GM19324 (cell line): ENCODE measurements around the gene GAREM1.
"Not testable (repeated sequence)": the region's sequence is repeated elsewhere in the genome, so short reads cannot be mapped to it uniquely, and the experiment has no call there.

Experiments used
- ATAC-seq: cut with Tn5 transposase; IDR thresholded peaks from one replicate; pipeline ENCODE4 v1.9.1; 2021; ENCODE audit warnings: mild to moderate bottlenecking, moderate library complexity; ENCODE audit not compliant: unreplicated experiment, low FRiP score

GAREM1 gene

DNA sequence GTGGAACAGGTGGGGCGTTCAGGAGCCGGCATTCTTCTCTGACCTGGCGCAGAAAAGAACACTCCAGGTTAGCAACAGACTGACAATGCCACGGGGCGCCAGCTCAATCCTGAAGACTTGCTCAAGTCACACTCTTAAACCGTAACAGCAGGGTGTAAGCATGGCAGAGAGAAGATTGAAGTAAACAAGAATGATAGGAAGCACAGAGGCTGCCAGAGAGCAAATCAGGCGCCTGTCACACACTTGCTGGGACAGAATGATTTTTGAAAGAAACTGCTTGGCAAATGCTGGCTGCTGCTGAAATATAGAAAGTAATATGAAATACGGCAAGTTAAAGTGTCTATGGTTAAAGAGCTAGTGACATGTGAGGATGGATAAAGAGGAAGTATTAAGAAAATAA is 200.3 kb downstream of the GAREM1 start:
- ATAC-seq = no peak

DNA sequence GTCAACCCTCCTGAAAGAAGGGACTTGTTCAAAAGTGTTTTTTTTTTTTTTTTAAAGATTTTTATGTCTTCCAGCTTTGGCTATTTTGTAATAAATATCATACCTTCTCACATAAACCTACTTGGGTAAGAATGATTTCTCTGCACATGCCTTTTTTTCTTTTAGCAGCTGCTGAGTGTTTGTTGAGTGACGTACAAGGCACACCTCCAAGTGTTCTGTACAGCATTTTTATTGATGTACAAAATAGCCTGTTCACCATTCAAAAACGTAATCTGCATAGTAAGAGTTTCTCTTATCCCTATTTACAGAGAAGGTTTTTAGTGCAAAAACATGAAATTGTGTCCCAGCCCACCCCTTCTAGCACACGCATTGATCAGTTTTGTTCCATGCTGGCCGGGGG is 203.2 kb downstream of the GAREM1 start:
- ATAC-seq = no peak

DNA sequence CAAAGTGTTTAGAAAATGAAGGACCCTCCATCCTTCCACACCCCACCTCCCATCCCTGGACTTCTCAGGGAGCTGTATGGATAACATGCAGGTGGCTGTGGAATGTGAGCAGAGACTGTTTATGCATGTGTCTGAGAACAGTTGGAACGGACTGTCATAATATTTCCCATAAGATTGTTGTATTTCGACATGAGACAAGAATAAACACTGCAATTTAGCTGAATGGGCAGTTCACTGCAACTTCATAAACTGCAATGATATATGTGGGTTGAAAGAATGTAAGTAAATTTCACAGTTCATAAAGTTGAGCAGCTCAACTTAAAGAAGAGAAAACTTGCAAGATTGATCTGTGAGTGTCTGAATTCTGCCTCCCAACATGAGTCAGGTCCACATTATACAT is 206.3 kb downstream of the GAREM1 start:
- no peak for ATAC-seq

DNA sequence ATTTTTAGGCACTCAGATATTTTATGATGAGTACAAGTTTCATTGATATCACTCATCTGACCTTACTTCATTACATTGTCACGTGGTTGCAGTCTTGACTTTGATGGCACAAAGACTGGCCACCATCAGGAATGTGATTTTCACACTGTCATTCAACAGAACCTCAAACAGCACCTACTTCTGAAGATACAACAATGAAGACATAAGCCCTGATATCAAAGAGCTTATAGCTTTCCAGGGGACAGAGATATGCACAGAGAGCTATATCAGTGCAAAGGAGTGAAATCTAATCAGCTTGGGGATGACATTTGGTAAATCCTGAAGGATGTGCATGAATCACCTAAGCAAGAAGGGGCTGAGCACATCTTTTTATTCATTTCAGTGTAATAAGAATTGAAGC is 208.6 kb downstream of the GAREM1 start:
- no peak for ATAC-seq

DNA sequence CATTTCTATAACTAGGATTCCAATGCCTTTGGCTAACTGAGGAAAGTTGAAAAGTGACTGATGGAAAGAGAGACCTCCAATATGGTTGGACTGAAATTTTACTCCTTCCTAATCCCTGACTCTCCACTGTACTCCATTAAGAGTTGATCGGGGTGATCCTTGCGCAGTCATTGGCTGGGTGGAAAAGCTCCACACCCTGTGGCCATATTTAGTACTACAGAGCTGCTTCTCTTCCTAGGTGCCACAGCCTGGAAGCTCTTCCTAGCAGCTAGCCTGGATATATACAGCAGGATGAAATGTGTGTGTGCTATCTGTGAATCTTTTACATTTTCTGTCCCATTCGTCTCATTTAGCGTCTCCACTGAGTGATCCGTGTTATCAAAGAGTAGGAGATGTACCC is 209.7 kb downstream of the GAREM1 start:
- ATAC-seq = no peak

DNA sequence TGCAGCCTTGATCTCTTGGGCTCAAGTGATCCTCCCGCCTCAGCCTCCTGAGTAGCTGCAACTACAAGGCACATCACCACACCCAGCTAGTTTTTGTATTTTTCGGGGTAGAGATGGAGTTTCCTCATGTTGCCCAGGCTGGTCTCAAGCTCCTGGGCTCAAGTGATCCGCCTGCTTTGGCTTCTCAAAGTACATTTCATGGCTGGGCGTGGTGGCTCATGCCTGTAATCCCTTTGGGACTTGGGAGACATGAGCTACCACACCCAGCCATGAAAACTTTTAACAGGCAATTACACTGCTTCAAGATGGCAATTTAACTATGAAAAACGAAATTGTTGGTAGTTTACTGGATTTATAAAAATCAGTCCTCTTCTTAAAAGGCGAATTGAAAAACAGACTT is 211.1 kb downstream of the GAREM1 start:
- no peak for ATAC-seq

DNA sequence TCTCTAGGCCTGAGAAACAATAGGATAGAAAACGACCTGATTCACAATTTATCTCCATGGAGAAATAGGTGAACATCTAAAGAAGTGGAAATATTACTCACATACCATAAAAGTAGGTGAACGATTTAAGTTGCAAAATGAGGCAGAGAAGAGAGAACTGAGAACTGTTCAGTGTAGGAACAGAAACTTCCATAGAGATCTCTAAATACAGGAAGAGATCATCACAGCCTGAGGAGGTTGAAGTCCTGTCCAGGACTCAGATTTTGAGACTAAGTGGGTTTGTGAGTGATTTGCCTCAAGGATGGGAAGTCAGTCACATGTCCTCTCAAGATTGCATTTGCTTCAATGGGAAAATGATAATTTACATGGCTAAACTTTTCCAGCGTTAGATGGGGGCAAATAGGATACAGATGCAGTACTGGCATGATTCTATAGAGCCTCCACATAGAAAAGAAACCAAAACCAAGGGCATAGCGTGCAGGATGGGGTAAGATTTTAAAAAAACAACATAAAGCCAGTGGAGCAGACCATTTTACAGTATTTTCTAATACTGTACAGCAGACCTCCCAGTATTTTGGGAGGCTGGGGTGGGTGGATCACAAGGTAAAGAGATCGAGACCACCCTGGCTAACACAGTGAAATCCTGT is 212.0 kb downstream of the GAREM1 start:
- peak; percentile 45 for ATAC-seq

DNA sequence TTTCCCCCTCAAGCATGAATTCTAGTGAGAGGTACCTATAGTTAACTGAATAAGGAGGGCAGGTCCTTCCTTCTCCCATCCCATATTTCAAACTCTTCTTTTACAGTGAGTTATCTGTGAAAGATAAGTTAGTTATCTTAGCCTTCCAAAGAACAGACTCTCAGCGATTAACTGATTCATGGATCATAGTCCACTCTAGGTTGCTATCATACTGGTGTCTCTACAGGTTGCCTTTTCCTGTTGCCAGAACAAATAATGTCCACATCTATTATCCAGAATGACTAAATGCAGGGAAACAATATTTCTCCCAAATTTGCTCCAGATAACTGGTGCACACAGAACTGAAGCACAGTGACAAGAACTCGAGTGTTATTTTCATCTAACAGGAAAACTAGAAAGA is 212.5 kb downstream of the GAREM1 start:
- ATAC-seq = no peak

DNA sequence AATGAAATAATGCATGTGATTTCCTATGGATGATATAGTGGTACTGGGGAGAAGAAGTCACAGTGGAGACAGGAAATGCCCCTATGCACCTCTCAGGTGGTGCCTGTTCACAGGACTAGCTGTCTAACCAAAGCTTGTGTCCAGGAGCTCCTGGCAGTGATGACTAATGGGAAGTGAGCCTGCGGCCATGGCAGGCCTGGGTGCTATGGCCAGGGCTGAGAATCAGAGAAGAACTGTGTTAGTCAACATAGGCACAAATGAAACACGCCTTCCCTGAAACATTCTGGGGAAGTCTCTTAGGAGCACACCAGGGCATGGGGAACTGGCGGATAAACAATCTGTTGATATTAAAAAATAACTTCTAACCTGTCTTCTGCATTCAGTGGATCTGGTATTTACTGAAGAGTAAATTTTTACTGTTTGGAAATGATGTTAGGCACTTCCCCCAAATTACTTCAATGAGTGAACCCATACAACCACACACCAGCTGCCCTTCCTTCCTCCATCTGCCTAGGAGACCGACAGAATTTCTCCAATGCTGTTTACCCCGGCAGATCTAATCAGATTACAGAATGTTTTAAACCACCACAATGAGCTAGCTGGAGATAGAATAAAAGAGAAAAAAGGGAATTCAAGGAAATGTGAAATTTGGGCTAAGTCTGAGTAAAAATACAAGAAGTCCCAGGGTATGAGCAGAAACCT is 213.4 kb downstream of the GAREM1 start:
- ATAC-seq = no peak

DNA sequence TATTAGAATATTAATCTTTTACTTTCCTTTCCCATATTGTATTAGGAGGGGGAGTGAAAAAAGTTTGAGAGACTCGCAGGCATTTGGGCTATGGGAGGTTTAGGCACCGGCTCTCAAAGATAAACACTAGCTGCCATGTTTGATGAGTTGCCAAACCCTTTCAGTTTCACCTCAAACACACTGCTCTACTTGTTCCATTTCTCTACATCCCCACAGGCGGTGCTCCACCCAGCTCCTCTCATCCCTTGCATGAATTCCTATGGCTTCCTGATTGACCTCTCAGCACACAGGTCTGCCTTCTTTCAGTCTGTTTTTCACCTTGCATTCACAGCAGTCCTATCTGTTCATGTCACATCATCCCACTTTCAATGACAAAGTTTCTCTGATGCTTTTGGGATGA is 215.1 kb downstream of the GAREM1 start:
- ATAC-seq = no peak

DNA sequence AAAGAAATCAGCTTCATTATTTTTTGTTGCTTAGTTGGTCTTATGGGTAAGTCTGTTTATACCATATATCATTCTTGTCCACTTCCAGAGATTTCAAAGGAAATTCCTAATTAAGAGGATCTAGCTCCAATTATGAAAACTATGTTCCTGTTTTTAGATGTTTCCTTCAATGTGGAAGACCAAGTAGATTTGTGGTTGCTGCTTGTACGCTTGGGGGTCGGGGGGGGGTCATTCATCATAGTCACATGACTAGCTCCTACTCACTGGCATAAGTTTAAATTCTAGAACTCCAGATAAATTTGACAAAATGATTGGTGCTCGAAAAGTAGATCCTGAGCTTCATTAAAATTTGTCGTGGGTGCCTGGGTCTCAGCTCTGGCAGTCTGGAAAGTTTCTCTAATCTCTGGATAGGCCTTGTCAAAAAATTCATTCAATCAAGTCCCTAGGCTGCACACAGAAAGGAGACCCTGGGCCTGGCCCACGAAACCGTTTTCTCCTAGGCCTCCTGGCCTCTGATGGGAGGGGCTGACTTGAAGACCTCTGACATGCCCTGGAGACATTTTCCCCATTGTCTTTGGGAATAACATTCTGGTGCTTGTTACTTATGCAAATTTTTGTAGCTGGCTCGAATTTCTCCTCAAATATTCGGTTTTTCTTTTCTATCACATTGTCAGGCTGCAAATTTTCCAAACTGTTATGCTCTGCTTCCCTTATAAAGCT is 218.4 kb downstream of the GAREM1 start:
- no peak for ATAC-seq

DNA sequence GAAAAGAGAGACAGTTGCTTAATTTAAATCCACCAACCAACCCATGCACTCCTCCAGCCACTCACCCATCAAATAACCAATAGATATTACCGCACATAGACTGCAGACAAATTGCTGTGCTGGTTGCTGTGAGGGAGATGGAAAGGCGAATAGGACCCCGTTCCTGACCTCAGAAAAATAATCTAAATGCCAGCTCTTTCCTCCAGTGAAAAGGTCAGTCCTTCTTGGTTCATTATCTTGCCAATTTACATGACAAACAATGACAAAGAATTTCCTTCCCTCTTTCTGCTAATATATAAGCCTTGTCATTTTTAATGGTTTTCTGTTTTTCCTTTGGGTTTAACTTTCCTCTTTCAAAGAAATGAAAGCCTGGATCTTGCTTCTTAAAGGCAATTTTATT is 219.2 kb downstream of the GAREM1 start:
- ATAC-seq = no peak

DNA sequence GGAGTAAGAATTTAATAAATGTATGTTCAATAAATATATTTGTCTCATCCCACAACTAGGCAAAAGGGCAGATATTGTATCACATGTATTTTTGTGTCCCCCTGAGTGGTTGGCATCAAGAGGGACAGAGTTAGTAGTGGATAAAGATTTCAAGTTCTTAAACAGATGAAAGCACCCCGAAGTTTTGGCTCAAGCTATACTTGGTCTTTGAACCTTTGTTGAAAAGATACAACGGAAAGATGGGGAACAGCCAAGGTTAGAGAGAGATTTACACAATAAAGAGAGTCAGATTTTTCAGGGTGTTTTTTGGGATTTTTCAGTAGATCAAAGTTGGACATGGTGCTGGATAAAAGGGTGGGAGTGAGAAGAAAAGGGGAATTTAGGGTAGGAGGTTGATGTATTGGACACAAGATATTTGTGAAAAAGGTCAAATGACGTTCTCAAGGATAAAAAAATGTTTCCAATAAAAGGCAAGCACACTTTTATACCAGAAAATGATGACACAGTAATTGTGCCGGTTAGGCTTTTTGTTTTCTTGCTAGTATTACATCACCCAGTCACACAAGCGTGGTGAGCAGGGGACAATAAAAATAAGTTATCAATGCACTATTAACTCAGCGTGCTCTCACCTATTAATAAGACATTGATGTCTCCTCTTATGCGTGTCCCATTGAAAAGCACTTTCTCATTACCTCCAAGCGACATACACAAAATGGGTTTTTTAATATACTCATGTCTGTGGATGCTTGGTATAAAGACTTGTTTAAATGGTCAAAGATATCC is 221.3 kb downstream of the GAREM1 start:
- no peak for ATAC-seq

DNA sequence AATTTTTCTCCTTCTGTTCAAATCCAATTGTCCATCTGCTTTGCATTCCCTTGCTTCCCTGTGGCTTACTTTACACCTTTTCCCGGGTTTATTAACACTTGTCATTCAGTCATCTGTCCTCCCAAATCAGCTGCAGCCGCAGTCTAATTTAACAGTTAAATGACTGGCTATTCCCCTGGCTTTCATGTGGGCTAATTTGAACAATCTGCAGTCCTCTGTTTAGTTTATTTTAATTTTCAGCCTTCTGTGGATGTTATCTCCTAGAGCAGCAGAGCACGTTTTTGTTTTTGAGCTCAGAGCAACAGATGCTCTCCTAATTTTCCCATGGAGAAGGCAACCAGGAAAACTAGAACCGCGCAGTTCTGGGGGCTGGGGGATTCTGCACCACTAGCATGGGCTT is 225.8 kb downstream of the GAREM1 start:
- ATAC-seq = no peak

DNA sequence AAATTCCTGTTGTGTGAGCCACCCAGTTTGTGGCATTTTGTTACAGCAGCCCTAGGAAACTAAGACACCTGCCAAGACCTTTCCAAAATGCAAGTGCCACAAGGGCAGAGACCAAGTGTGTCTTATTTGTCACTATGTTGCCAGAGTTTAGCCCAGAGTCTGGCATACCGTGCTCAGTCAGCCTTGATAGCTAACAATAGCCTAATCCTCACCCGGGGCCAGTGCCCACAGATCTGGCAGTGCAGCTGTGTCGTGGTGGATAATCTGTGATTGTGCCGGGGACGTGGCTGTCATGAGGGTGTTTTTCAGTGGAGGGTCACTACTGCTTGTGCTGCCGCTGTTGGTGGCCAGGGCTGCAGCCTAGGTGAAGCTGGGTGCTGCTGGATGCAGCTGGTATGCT is 227.3 kb downstream of the GAREM1 start:
- ATAC-seq = no peak

DNA sequence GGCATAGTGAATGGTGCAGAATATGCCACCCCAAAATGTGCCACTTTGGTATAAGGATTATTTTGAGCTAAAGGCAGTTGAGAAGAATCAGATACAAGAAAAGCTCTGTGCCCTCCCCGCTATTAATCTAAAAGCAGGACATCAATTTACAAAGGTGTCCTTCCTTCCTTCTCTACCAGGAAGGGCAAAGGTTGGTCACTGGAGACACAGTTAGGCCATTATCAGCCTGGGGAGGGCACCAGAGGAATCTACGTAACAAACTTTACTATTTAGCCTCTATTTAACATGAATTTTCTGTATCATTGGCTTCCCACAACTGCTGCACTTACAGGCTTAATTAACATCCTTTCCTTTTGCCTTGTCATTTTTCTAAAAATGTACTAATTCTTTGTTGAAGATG is 228.3 kb downstream of the GAREM1 start:
- ATAC-seq = no peak

DNA sequence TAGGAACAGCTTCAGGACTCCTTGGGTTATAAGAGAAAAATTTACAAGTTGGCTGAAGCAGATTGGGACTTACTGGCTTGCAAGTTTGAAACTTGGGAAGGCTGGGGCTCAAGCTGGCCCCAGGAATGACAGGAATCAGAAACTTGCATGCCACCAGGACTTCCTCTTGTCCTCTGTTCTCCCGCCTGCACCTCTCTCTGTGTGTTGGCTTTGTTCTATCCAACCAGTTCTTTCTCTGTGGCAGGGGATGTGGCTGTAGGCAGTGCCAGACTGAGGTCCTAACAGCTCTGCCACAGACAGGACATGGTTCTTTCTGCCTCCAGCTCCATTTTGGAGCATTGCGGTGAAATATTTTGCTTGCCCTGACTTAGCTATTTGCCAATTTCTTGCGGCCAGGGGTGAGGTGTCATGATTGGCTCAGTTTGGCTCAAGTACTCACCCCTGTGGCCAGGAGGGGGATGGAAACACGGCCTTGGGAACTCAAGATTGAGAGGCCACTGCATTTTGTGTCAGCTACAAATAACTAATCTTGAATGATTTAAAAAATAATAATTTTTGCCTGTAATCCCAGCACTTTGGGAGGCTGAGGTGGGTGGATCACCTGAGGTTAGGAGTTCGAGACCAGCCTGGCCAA is 231.9 kb downstream of the GAREM1 start:
- no peak for ATAC-seq

DNA sequence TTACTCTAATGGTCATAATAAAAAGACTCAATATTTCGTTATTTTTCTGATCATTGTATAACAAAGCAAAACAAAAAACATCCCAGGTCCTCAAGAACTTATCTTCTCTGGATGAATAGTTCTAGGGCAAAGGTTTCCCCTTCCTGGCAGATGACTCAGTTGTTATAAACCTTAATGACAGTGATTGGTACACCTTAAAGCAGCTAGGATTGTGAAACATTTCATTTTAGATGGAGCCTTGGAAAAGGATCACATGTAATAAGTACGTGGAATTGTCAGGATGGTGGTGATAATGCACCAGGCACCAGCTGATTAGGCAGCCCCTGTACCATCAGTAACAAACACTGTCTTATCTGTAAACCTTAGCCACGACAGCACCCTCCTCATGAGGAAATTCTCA is 233.6 kb downstream of the GAREM1 start:
- ATAC-seq = no peak

DNA sequence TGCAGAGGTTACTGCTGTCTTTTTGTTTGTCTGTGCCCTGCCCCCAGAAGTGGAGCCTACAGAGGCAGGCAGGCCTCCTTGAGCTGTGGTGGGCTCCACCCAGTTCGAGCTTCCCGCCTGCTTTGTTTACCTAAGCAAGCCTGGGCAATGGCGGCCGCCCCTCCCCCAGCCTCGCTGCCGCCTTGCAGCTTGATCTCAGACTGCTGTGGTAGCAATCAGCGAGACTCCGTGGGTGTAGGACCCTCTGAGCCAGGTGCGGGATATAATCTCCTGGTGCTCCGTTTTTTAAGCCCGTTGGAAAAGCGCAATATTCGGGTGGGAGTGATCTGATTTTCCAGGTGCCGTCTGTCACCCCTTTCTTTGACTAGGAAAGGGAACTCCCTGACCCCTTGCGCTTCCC is 237.3 kb downstream of the GAREM1 start:
- ATAC-seq = not testable (repeated sequence)

DNA sequence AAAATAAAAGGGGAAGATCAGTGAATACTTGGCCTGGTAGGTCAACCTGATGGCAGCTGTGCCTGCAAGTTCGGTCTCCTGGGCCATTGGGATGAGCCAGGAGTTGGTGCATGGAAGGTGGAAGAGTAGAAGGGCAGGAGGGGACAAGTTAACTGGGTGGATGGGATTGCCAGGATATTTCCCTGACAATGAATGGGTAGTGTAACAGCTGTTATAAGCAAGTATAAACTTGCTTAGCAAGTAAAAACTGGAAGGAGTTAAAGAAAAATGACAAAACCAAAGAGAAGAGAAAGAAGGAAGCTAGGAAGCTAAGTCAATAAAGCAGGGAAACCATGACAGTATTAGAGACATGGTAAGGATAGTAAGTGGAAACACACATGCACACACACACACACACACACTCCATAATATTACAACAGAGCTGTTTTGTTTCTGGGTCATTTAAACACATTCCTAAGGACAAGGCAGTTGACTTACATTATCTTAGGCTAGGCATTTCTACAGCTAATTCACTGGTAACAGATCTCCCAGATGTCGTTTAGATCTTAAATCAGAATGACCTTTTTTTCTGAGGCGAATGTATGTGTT is 251.2 kb downstream of the GAREM1 start:
- no peak for ATAC-seq
